ENCODE results near the gene CDKN2B-AS1. TPM values are rescaled to one million over a fixed set of nuclear protein-coding genes. Genes with fewer than 3 reads are reported as not detected.

The CDKN2B-AS1 gene
- total RNA-seq, 1 experiment from 2014 or later = not detected

- H3K9ac ChIP-seq (ENCODE audit: extremely low read depth, insufficient read length, low read length) = no peak overlapping the region
- no peak overlapping the region for H3K56ac ChIP-seq (ENCODE audit: insufficient read length, low read depth, low read length)
- no peak overlapping the region for H3K23ac ChIP-seq (ENCODE audit: insufficient read length, low read depth, low read length)
- H2BK120ac ChIP-seq (ENCODE audit: low read depth, low read length, poor library complexity, severe bottlenecking) = no peak overlapping the region
- no peak overlapping the region for H3K27ac Mint-ChIP-seq
- H2AFZ ChIP-seq (ENCODE audit: low read length) = no peak overlapping the region
- H3K4me1 Mint-ChIP-seq = peaks cover 24 to 44% of the 10 kb centered on the region in 2 experiments
- no peak overlapping the region for H3K14ac ChIP-seq (ENCODE audit: insufficient read depth, low read length)
- no peak overlapping the region for H3K4me2 ChIP-seq (ENCODE audit: insufficient read depth, insufficient read length, low read length)
- no peak overlapping the region for H2BK15ac ChIP-seq (ENCODE audit: low read depth, low read length)
- H3K27me3 ChIP-seq (ENCODE audit: insufficient read depth, low read length) = peaks cover 56% of the 10 kb centered on the region
- no peak overlapping the region for H4K5ac ChIP-seq (ENCODE audit: insufficient read length, low read depth, low read length)
- H3K23me2 ChIP-seq (ENCODE audit: insufficient read length, low read depth, low read length, poor library complexity, severe bottlenecking) = peaks cover 23% of the 10 kb centered on the region
- no peak overlapping the region for H3K4me3 Mint-ChIP-seq
- H3K27ac ChIP-seq (ENCODE audit: insufficient read length, low read depth, low read length) = no peak overlapping the region
- H3K27me3 Mint-ChIP-seq (ENCODE audit: low read depth) = peaks cover 97% of the 10 kb centered on the region
- no peak overlapping the region for H3T11ph ChIP-seq (ENCODE audit: low read length)
- no peaks in the 10 kb centered on the region for H3K9me3 ChIP-seq (ENCODE audit: control insufficient read depth, low read depth, low read length)
- no peak overlapping the region for H2AK5ac ChIP-seq (ENCODE audit: insufficient read length, low read length)
- H4K91ac ChIP-seq (ENCODE audit: insufficient read length, low read depth, low read length) = no peak overlapping the region
- no peaks in the 10 kb centered on the region for H3K79me2 ChIP-seq (ENCODE audit: insufficient read depth, low read length)
- H4K8ac ChIP-seq (replicated peaks; ENCODE audit: insufficient read length, low read depth, low read length) = no peak overlapping the region
- 0 out of 2 replicates have a peak, but pooled peaks cover 2% of the 10 kb centered on the region for H3K4me1 ChIP-seq (ENCODE audit: insufficient read depth, low read length)
- DNase-seq = no peak
- peaks cover 0 to 2% of the 10 kb centered on the region in 2 experiments; a peak in 2 of 5 replicates for H3K9me3 Mint-ChIP-seq
- H2BK5ac ChIP-seq (ENCODE audit: insufficient read length, low read length) = no peak overlapping the region
- H3K79me1 ChIP-seq (ENCODE audit: insufficient read depth, low read depth, low read length, poor library complexity, severe bottlenecking) = no peaks in the 10 kb centered on the region
- H3K4ac ChIP-seq (ENCODE audit: low read depth, low read length) = no peak overlapping the region
- H3K18ac ChIP-seq (ENCODE audit: insufficient read length, low read depth, low read length) = no peak overlapping the region
- H4K20me1 ChIP-seq (ENCODE audit: control insufficient read depth, insufficient read depth, insufficient read length) = peaks cover 4% of the 10 kb centered on the region
- no peaks in the 10 kb centered on the region for H3K36me3 Mint-ChIP-seq (ENCODE audit: insufficient read depth in 1 of 3, low read depth in 3 of 3)
- TF ChIP-seq CTCF (conservative IDR thresholded peaks at IDR 0.05) = no peak
- H2BK12ac ChIP-seq (ENCODE audit: insufficient read length, low read depth, low read length) = no peak overlapping the region
- no peak overlapping the region for H2BK20ac ChIP-seq (ENCODE audit: low read depth, low read length, poor library complexity, severe bottlenecking)
- no CpG with 5 or more reads among the region's 5 CpGs for WGBS (ENCODE audit: extremely low coverage, insufficient read length, low lambda C conversion rate)
Observed at GRCh38 chr9:21991072-21991959, 3.3 kb upstream of the CDKN2B-AS1 start.

Measured in H9 (cell line).